ENCODE data around the gene ZNF414.

Gene ZNF414

GRCh38 chr19:8462571-8462970, 51.4 kb downstream of the ZNF414 start:
- no peak for DNase-seq

- no peak for DNase-seq
These were observed 52.1 kb downstream of the ZNF414 start for GRCh38 chr19:8461891-8462290.

GRCh38 chr19:8461376-8461775, 52.6 kb downstream of the ZNF414 start:
- no peak for DNase-seq

GRCh38 chr19:8460516-8461298, 53.3 kb downstream of the ZNF414 start:
- no peak for DNase-seq
